HG03575 (cell line): Measurements from ENCODE around the gene ECEL1.
"Not testable (repeated sequence)": the region's sequence is repeated elsewhere in the genome, so short reads cannot be mapped to it uniquely, and the experiment has no call there.

ENCODE experiments used
- ATAC-seq: cut with Tn5 transposase; IDR thresholded peaks from one replicate; pipeline ENCODE4 v1.9.1; 2021; ENCODE audit not compliant: unreplicated experiment, insufficient number of reproducible peaks, low FRiP score; ENCODE audit errors: extremely low read depth

Gene ECEL1

GRCh38 chr2:232448304-232448690 lies 39.3 kb downstream of the ECEL1 start:
- ATAC-seq: no peak

- no peak for ATAC-seq
These were observed 39.9 kb downstream of the ECEL1 start for GRCh38 chr2:232447638-232448303.

GRCh38 chr2:232447091-232447620 lies 40.5 kb downstream of the ECEL1 start:
- ATAC-seq: no peak

- ATAC-seq: not testable (repeated sequence)
These were observed 41.3 kb downstream of the ECEL1 start for GRCh38 chr2:232446266-232446777.

- ATAC-seq: not testable (repeated sequence)
These were observed 42.3 kb downstream of the ECEL1 start for GRCh38 chr2:232445149-232445885.

- ATAC-seq: no peak
These were observed 43.1 kb downstream of the ECEL1 start for GRCh38 chr2:232444409-232445148.

- ATAC-seq: not testable (repeated sequence)
These were observed 43.8 kb downstream of the ECEL1 start for GRCh38 chr2:232443669-232444408.

GRCh38 chr2:232443047-232443446 lies 44.6 kb downstream of the ECEL1 start:
- ATAC-seq: not testable (repeated sequence)

- ATAC-seq: not testable (repeated sequence)
These were observed 45.2 kb downstream of the ECEL1 start for GRCh38 chr2:232442431-232442830.

GRCh38 chr2:232441922-232442321 lies 45.7 kb downstream of the ECEL1 start:
- not testable (repeated sequence) for ATAC-seq

GRCh38 chr2:232441147-232441651 lies 46.4 kb downstream of the ECEL1 start:
- no peak for ATAC-seq

GRCh38 chr2:232440220-232441018 lies 47.2 kb downstream of the ECEL1 start:
- ATAC-seq: not testable (repeated sequence)

- ATAC-seq: no peak
These were observed 47.9 kb downstream of the ECEL1 start for GRCh38 chr2:232439758-232440135.

GRCh38 chr2:232438951-232439757 lies 48.5 kb downstream of the ECEL1 start:
- ATAC-seq: no peak

- ATAC-seq: no peak
These were observed 49.5 kb downstream of the ECEL1 start for GRCh38 chr2:232438091-232438490.

GRCh38 chr2:232437195-232437571 lies 50.5 kb downstream of the ECEL1 start:
- no peak for ATAC-seq
